GM08714 (cell line): ENCODE data around the gene LRRC4C.

ENCODE experiments used
- H3K4me3 ChIP-seq: fragments of 200-500 bp; sonication (Bioruptor generic); 2 replicates; pipeline ENCODE4 v1.5.1; 2014; ENCODE audit warnings: mild to moderate bottlenecking, low read length, inconsistent platforms
- ZNF274 ChIP-seq: IDR thresholded peaks from 2 replicates; pipeline ENCODE4 v1.6.1; 2012; ENCODE audit warnings: mild to moderate bottlenecking, low read depth, low read length

LRRC4C gene

DNA sequence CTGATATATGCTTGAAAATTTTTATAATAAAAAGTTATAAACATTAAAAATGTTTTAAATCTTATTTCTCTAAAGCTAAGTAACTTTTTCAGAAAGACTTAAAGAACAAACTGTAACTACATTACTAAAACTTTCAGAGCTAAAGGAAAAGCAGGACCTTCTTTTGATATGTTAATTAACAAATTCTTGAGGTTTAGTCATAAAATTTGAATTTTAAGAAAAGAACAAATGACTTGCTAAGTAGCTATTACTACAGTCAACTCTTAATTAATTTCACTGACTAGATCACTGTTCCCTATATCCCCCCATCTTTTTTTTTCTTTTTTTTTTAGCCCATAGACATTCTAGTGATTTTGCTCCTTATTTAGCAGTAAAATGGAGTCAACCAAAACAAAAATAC, 344.4 kb downstream of the LRRC4C start:
- no peak overlapping the region for H3K4me3 ChIP-seq
- TF ChIP-seq ZNF274: no peak

DNA sequence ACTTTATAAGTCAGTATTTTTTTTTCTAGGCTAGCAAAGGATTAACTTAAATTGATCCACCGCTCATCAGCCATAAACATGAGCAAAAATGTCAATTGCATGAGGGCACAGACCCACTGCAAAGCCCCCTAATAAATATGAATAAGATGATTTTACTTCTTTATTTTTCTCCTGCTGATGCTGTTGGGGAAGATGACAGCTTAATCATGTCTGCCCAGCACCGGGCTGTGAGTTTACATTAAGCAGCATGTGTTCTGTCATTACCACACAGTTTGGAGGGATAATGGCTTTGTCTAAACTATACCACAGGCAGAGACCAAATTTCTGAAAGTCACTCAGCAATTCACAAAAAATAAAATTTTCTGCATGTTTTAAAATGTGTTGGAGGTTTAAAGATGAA, 346.3 kb downstream of the LRRC4C start:
- no peak overlapping the region for H3K4me3 ChIP-seq
- no peak for TF ChIP-seq ZNF274

- no peak for TF ChIP-seq ZNF274
- H3K4me3 ChIP-seq: no peak overlapping the region
Observed at GRCh38 chr11:41110527-41110926, 348.9 kb downstream of the LRRC4C start.

DNA sequence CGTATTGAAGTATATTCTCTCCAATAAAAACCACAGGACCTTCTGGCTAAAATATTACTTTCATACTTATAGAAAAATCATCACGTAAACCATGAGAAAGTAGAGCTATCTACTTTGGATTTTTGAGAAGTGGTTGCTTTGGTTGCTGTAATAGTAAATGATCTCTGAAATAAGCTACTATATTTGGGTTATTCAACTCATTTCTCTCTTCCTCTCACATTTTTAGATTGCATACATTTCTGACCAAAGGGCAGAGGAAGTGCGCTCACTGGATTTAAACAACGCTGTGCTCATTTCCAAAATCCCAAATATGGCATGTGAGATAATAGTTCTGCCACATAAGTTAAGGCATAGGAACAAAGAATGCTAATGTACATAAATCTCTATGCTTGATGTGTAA, 357.0 kb downstream of the LRRC4C start:
- H3K4me3 ChIP-seq: no peak overlapping the region
- TF ChIP-seq ZNF274: no peak

GRCh38 chr11:41099654-41100053, 359.8 kb downstream of the LRRC4C start:
- TF ChIP-seq ZNF274: no peak
- no peak overlapping the region for H3K4me3 ChIP-seq

- TF ChIP-seq ZNF274: no peak
- no peak overlapping the region for H3K4me3 ChIP-seq
Observed at GRCh38 chr11:41085123-41085522, 374.3 kb downstream of the LRRC4C start.

GRCh38 chr11:41081756-41082285, 377.6 kb downstream of the LRRC4C start:
- no peak for TF ChIP-seq ZNF274
- no peak overlapping the region for H3K4me3 ChIP-seq

- H3K4me3 ChIP-seq: no peak overlapping the region
- no peak for TF ChIP-seq ZNF274
Observed at GRCh38 chr11:41074318-41074717, 385.1 kb downstream of the LRRC4C start.

DNA sequence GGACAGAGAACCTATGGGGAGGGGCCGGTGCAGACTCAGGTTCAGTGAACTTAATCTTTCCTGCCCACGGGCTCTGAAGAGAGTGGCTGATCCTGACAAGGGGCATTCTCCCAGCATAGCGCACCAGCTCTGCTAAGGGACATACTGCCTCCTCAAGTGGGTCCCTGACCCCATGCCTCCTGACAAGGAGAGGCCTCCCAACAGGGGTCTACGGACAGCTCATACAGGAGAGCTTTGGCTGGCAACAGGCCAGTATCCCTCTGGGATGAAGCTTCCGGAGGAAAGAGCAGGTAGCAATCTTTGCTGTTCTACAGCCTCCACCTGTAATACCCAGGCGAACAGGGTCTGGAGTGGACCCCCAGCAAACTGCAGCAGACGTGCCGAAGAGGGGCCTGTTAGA, 394.0 kb downstream of the LRRC4C start:
- no peak for TF ChIP-seq ZNF274

GRCh38 chr11:41058138-41058537, 401.3 kb downstream of the LRRC4C start:
- no peak for TF ChIP-seq ZNF274

More for the DNA sequence above, 394.0 kb downstream of the LRRC4C start:
- no peak overlapping the region for H3K4me3 ChIP-seq

GRCh38 chr11:41056892-41057569, 402.4 kb downstream of the LRRC4C start:
- no peak overlapping the region for H3K4me3 ChIP-seq
- no peak for TF ChIP-seq ZNF274

More at GRCh38 chr11:41058138-41058537, 401.3 kb downstream of the LRRC4C start:
- H3K4me3 ChIP-seq: no peak overlapping the region

DNA sequence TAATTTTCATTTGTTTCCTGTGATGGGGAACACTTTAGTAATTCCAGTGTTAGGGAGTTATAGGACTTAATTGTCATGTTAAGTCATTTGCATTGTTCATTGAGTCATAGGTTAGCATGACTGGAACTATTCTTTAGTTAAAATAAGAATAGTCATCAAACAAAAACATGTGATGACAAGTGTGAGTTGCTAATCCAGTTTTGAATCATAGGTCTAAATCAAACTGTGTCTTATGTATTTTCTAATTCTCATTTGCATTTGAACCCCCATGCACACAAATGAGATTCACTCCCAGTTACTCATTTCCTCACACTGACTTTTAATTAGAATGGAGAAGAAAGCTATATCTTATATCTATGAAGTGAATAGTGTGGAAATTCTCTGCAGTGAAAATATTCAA, 405.6 kb downstream of the LRRC4C start:
- H3K4me3 ChIP-seq: no peak overlapping the region
- no peak for TF ChIP-seq ZNF274

GRCh38 chr11:41051919-41052635, 407.4 kb downstream of the LRRC4C start:
- TF ChIP-seq ZNF274: no peak
- H3K4me3 ChIP-seq: no peak overlapping the region

DNA sequence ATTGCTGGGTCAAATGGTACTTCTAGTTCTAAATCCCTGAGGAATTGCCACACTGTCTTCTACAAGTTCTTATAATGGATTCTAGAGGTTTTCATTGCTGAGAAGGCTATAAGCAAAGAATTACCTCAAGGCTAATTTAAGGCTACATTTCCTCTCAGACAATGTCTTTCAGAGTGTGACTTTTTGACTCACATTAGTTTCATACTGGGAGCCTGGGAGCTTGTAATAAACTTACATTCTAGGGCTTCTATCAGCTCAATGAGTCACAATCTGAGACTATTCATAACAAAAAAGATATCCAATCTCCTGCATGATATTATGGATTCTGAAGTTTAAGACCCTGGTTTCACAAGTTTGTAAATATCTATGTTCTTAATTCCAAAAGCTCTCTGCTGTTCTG, 408.7 kb downstream of the LRRC4C start:
- no peak for TF ChIP-seq ZNF274
- no peak overlapping the region for H3K4me3 ChIP-seq

- H3K4me3 ChIP-seq: no peak overlapping the region
- no peak for TF ChIP-seq ZNF274
Observed at GRCh38 chr11:41047229-41047628, 412.2 kb downstream of the LRRC4C start.
